Subcutaneous adipose tissue (tissue), 4 donors: ENCODE results near the gene SSH2. TPM values are rescaled to one million over a fixed set of nuclear protein-coding genes. Genes with fewer than 3 reads are reported as not detected.

Source experiments
- CTCF ChIP-seq: fragments of 450-650 bp; IDR thresholded peaks from one replicate; pipeline ENCODE4 v1.5.1; 2016; ENCODE audit warnings: low read depth, mild to moderate bottlenecking, control low read depth, antibody characterized with exemption, moderate library complexity
- total RNA-seq, 4 donors: library from RNA; depleted of rRNA; stranded (reverse); fragments of >200 nt; gene quantifications; one replicate each; pipeline ENCODE4 v1.1.0, GENCODE V29; 2016

Gene SSH2
- total RNA-seq, 4 donors from 2014 or later = 51.8 to 70.6 (median 61.4) TPM

GRCh38 chr17:29821897-29822296, 108.1 kb downstream of the SSH2 start:
- TF ChIP-seq CTCF = no peak

- TF ChIP-seq CTCF = no peak
Measured at GRCh38 chr17:29820425-29820824, 109.6 kb downstream of the SSH2 start.

- TF ChIP-seq CTCF = no peak
Measured at GRCh38 chr17:29807520-29808361, 122.3 kb downstream of the SSH2 start.

- TF ChIP-seq CTCF = no peak
Measured at GRCh38 chr17:29802246-29802645, 127.8 kb downstream of the SSH2 start.

- TF ChIP-seq CTCF = no peak
Measured at GRCh38 chr17:29800457-29800856, 129.6 kb downstream of the SSH2 start.

GRCh38 chr17:29796652-29797051, 133.4 kb downstream of the SSH2 start:
- TF ChIP-seq CTCF = no peak

- TF ChIP-seq CTCF = no peak
Measured at GRCh38 chr17:29793501-29793900, 136.5 kb downstream of the SSH2 start.
